ENCODE data around the gene CHST11.

GRCh38 chr12:104673696-104674482 lies 217.1 kb downstream of the CHST11 start:
- TF ChIP-seq, protein P1, sequence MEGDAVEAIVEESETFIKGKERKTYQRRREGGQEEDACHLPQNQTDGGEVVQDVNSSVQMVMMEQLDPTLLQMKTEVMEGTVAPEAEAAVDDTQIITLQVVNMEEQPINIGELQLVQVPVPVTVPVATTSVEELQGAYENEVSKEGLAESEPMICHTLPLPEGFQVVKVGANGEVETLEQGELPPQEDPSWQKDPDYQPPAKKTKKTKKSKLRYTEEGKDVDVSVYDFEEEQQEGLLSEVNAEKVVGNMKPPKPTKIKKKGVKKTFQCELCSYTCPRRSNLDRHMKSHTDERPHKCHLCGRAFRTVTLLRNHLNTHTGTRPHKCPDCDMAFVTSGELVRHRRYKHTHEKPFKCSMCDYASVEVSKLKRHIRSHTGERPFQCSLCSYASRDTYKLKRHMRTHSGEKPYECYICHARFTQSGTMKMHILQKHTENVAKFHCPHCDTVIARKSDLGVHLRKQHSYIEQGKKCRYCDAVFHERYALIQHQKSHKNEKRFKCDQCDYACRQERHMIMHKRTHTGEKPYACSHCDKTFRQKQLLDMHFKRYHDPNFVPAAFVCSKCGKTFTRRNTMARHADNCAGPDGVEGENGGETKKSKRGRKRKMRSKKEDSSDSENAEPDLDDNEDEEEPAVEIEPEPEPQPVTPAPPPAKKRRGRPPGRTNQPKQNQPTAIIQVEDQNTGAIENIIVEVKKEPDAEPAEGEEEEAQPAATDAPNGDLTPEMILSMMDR (IDR thresholded peaks at IDR 0.05) = no peak
- TF ChIP-seq POLR2A (IDR thresholded peaks at IDR 0.05) = no peak
